Smooth muscle cell (in vitro differentiated cells): ENCODE measurements around the gene EIF5A. TPM values are rescaled to one million over a fixed set of nuclear protein-coding genes. Genes with fewer than 3 reads are reported as not detected.

Experiments used
- DNase-seq: peaks from one replicate; lab custom pipeline; 2025; ENCODE audit not compliant: unreplicated experiment; lab: John Stamatoyannopoulos, UW
- H2AFZ ChIP-seq: fragments of 200-600 bp; sonication (generic); 2 replicates; pipeline ENCODE4 v1.6.0; 2016; ENCODE audit warnings: antibody characterized with exemption, low read depth, mild to moderate bottlenecking
- H3F3A ChIP-seq: fragments of 200-600 bp; sonication (generic); 2 replicates; pipeline ENCODE4 v1.6.0; 2017; ENCODE audit warnings: antibody characterized with exemption, low read depth
- H3K27ac ChIP-seq: fragments of 200-600 bp; sonication (generic); 2 replicates; pipeline ENCODE4 v1.5.1; 2016; ENCODE audit warnings: low read depth, mild to moderate bottlenecking
- H3K27me3 ChIP-seq: fragments of 200-600 bp; sonication (generic); 2 replicates; pipeline ENCODE4 v1.6.1; 2016; ENCODE audit warnings: low read depth, mild to moderate bottlenecking
- H3K36me3 ChIP-seq: fragments of 200-600 bp; sonication (generic); 2 replicates; pipeline ENCODE4 v1.5.1; 2016; ENCODE audit warnings: low read depth
- H3K4me1 ChIP-seq: fragments of 200-600 bp; sonication (generic); 2 replicates; pipeline ENCODE4 v1.5.1; 2016; ENCODE audit warnings: low read depth
- H3K4me2 ChIP-seq: fragments of 200-600 bp; sonication (generic); 2 replicates; pipeline ENCODE4 v1.6.0; 2016; ENCODE audit warnings: mild to moderate bottlenecking
- H3K4me3 ChIP-seq: fragments of 200-600 bp; sonication (generic); 2 replicates; pipeline ENCODE4 v1.5.1; 2016; ENCODE audit warnings: mild to moderate bottlenecking
- H3K79me2 ChIP-seq: fragments of 200-600 bp; sonication (generic); 2 replicates; pipeline ENCODE4 v1.6.0; 2016; ENCODE audit warnings: low read depth, mild to moderate bottlenecking
- H3K9ac ChIP-seq: fragments of 200-600 bp; sonication (generic); 2 replicates; pipeline ENCODE4 v1.6.0; 2016; ENCODE audit warnings: low read depth
- H3K9me3 ChIP-seq: fragments of 200-600 bp; sonication (generic); replicated peaks from 2 replicates; pipeline ENCODE4 v1.5.1; 2016; ENCODE audit warnings: low read depth
- H4K20me1 ChIP-seq: fragments of 200-600 bp; sonication (generic); 2 replicates; pipeline ENCODE4 v1.6.0; 2016; ENCODE audit warnings: low read depth
- WGBS: methylation state at CpG from one replicate; pipeline ENCODE4 v1.1.7; 2016; ENCODE audit warnings: low lambda C conversion rate; 5-methylcytosine and 5-hydroxymethylcytosine counted together
- polyA plus RNA-seq: library from polyadenylated mRNA; unstranded; fragments of >200 nt; fragmentation: Nextera tagmentation; extraction: Ambion mirVana; gene quantifications from 2 replicates; pipeline ENCODE4 v1.2.1, GENCODE V29; 2016
- total RNA-seq: library from RNA; depleted of rRNA; stranded (reverse); fragments of >200 nt; gene quantifications from 2 replicates; pipeline ENCODE4 v1.2.3, GENCODE V29; 2014
- TF ChIP-seq, protein P1 (sequence below): fragments of 200-600 bp; sonication (generic); IDR thresholded peaks from 2 replicates; pipeline ENCODE4 v1.5.1; 2017; ENCODE audit warnings: borderline replicate concordance, mild to moderate bottlenecking, antibody characterized with exemption; ENCODE audit not compliant: insufficient read depth, poor library complexity, severe bottlenecking

Gene EIF5A
- total and polyA plus RNA-seq, 2 experiments from 2014 or later: 323 to 797 TPM

DNA sequence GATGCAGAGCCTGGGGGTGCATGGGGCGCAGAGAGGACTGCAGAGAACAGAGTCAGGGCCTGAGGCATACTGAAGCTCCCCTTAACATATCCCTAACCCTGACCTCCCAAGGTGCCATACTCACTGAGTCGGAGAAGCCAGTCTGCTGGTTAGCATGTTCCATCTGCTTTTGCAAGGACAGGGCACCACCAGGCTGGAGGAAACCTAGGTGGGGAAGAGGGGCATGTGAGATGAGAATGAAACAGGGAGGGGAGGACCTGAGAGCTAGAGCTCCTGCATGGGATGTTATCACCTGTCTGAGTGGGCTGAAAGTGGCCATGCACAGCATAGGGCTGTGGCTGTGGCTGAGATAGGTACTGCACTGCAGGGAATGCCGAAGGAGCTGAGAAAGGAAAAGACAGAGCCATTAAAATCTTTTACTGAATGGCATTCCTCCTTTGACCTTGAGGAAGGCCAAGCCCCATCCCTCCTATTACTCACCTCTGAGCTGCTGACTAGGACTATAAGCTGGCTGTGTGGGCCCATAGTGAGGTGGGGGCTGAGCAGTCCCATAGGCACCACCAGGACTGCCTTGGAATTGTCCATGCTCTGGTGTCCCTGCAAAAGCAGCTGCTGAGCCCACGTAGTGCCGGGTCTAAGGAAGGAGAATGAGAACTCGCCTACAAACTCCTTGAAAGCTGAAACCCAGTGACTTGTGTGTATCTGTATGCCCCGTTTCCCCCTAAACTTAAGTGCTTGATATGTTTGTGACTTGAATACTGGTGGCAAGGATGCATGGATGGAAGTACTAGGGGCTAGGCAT, 5.9 kb downstream of the EIF5A start:
- H3K27ac ChIP-seq: peak overlapping the region; percentile 63
- H3K4me3 ChIP-seq: no peak overlapping the region
- TF ChIP-seq, protein P1, sequence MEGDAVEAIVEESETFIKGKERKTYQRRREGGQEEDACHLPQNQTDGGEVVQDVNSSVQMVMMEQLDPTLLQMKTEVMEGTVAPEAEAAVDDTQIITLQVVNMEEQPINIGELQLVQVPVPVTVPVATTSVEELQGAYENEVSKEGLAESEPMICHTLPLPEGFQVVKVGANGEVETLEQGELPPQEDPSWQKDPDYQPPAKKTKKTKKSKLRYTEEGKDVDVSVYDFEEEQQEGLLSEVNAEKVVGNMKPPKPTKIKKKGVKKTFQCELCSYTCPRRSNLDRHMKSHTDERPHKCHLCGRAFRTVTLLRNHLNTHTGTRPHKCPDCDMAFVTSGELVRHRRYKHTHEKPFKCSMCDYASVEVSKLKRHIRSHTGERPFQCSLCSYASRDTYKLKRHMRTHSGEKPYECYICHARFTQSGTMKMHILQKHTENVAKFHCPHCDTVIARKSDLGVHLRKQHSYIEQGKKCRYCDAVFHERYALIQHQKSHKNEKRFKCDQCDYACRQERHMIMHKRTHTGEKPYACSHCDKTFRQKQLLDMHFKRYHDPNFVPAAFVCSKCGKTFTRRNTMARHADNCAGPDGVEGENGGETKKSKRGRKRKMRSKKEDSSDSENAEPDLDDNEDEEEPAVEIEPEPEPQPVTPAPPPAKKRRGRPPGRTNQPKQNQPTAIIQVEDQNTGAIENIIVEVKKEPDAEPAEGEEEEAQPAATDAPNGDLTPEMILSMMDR: no peak
- peaks cover 4% of the 10 kb centered on the region for H3K36me3 ChIP-seq
- H2AFZ ChIP-seq: no peak overlapping the region
- no peak for DNase-seq
- H4K20me1 ChIP-seq: peaks cover 66% of the 10 kb centered on the region
- WGBS: 94% methylated on average over 7 of the region's 7 CpGs
- H3K4me2 ChIP-seq: peak overlapping the region; percentile 98
- peaks cover 58% of the 10 kb centered on the region for H3K79me2 ChIP-seq
- H3F3A ChIP-seq: peaks cover 49% of the 10 kb centered on the region
- H3K27me3 ChIP-seq: no peaks in the 10 kb centered on the region
- no peaks in the 10 kb centered on the region for H3K9me3 ChIP-seq
- H3K9ac ChIP-seq: no peak overlapping the region
- H3K4me1 ChIP-seq: peaks cover 16% of the 10 kb centered on the region

- Histone ChIP-seq H4K20me1 (peaks cover 57% of the 10 kb centered on the region), H3K27ac (peak overlapping the region; percentile 63), H3K4me2 (peak overlapping the region; percentile 98), H3K4me3 (peak overlapping the region; percentile 79), H3K4me1 (peaks cover 15% of the 10 kb centered on the region), H3K79me2 (peaks cover 50% of the 10 kb centered on the region), H2AFZ (no peak overlapping the region), H3K9me3 (no peaks in the 10 kb centered on the region), H3F3A (peaks cover 47% of the 10 kb centered on the region), H3K27me3 (no peaks in the 10 kb centered on the region), H3K36me3 (peaks cover 4% of the 10 kb centered on the region), H3K9ac (peak overlapping the region; percentile 56)
- TF ChIP-seq, protein P1: no peak
- WGBS: 49% methylated on average over 9 of the region's 9 CpGs
- DNase-seq: no peak
These were observed 6.7 kb downstream of the EIF5A start for GRCh38 chr17:7313890-7314718.

- Histone ChIP-seq H3K27me3 (no peaks in the 10 kb centered on the region), H3K9ac (peak within 1 kb of the TSS; percentile 56), H3K9me3 (no peaks in the 10 kb centered on the region), H3K4me2 (peak within 1 kb of the TSS; percentile 98), H3K4me3 (peak within 1 kb of the TSS; percentile 79), H4K20me1 (peaks cover 49% of the 10 kb centered on the region), H3K27ac (peak within 1 kb of the TSS; percentile 63), H3K36me3 (peaks cover 4% of the 10 kb centered on the region), H3K4me1 (peaks cover 7% of the 10 kb centered on the region), H2AFZ (peak within 1 kb of the TSS; percentile 79), H3F3A (peaks cover 38% of the 10 kb centered on the region), H3K79me2 (peaks cover 42% of the 10 kb centered on the region)
- peak; percentile 39 for DNase-seq
- TF ChIP-seq, protein P1: no peak
- WGBS: under 1% methylated on average over 78 of the region's 95 CpGs
These were observed 7.5 kb downstream of the EIF5A start, which contains the start of gene GPS2 for GRCh38 chr17:7314719-7315569. TSS of gene GPS2 (minus strand) at chr17:7315360. CDS start at chr17:7315052, 308 bp downstream.
